CD4-positive, alpha-beta T cell (primary cell): ENCODE results near the gene RAB25. TPM values are rescaled to one million over a fixed set of nuclear protein-coding genes. Genes with fewer than 3 reads are reported as not detected.

Source experiments
- ATAC-seq: fragments of 200-7000 bp; cut with Tn5 transposase; one replicate; pipeline ENCODE4 v1.10.0; 2022; ENCODE audit warnings: mild to moderate bottlenecking; ENCODE audit not compliant: poor library complexity
- CTCF ChIA-PET: fragments of 350-600 bp; sonication (Branson Sonifier 250); formaldehyde crosslinking; loops from one replicate; lab custom pipeline; 2021; ENCODE audit warnings: antibody characterized with exemption, inconsistent platforms; lab: Charles Lee
- POLR2A ChIA-PET: fragments of 350-600 bp; sonication (Branson Sonifier 250); formaldehyde crosslinking; loops from one replicate; lab custom pipeline; 2021; ENCODE audit warnings: antibody characterized with exemption, inconsistent platforms; lab: Charles Lee
- DNase-seq, 14 experiments: peaks; one replicate each; pipeline ENCODE4 v3.0.0-alpha.2; 2013 to 2020; ENCODE audit warnings: mixed read lengths in 2 of 14
- H3K27ac ChIP-seq, 2 donors: one replicate each; pipeline versions ENCODE4 v1.5.1 to v1.7.0; 2013; ENCODE audit warnings: low read length in 2 of 2, low read depth in 1 of 2, mild to moderate bottlenecking in 1 of 2
- H3K27me3 ChIP-seq, 2 experiments: 1 replicate in 1 of 2; 2 replicates in 1 of 2; pipeline versions ENCODE4 v1.6.1 to v1.7.0; 2013; ENCODE audit warnings: low read length in 2 of 2, control low read depth in 1 of 2, mild to moderate bottlenecking in 1 of 2, moderate library complexity in 1 of 2; ENCODE audit not compliant: insufficient read depth in 2 of 2, control insufficient read depth in 1 of 2
- H3K36me3 ChIP-seq: one replicate; pipeline ENCODE4 v1.6.1; 2013; ENCODE audit warnings: low read length, control low read depth; ENCODE audit not compliant: insufficient read depth
- H3K4me1 ChIP-seq: one replicate; pipeline ENCODE4 v1.6.1; 2013; ENCODE audit warnings: low read length, control low read depth; ENCODE audit not compliant: insufficient read depth
- H3K4me3 ChIP-seq: one replicate; pipeline ENCODE4 v1.5.1; 2013; ENCODE audit warnings: mild to moderate bottlenecking, low read length, moderate library complexity
- H3K9me3 ChIP-seq, 2 experiments: 1 replicate in 1 of 2; 2 replicates in 1 of 2; pipeline versions ENCODE4 v1.6.1 to v1.7.0; 2013; ENCODE audit warnings: low read length in 2 of 2, mild to moderate bottlenecking in 2 of 2, control low read depth in 1 of 2, moderate library complexity in 1 of 2; ENCODE audit not compliant: control insufficient read depth in 1 of 2, insufficient read depth in 1 of 2
- H3K27ac Mint-ChIP-seq: one replicate; pipeline ENCODE4 v1.8.0; 2020; ENCODE audit warnings: mixed read lengths
- H3K27me3 Mint-ChIP-seq: one replicate; pipeline ENCODE4 v1.8.0; 2021; ENCODE audit warnings: mixed read lengths
- H3K36me3 Mint-ChIP-seq: one replicate; pipeline ENCODE4 v1.8.0; 2021; ENCODE audit warnings: low read depth, mixed read lengths
- H3K4me1 Mint-ChIP-seq: one replicate; pipeline ENCODE4 v1.8.0; 2021; ENCODE audit warnings: low read depth, mixed read lengths
- H3K4me3 Mint-ChIP-seq: one replicate; pipeline ENCODE4 v1.8.0; 2020; ENCODE audit warnings: mild to moderate bottlenecking, mixed read lengths
- H3K9me3 Mint-ChIP-seq: one replicate; pipeline ENCODE4 v1.8.0; 2020; ENCODE audit warnings: mixed read lengths
- intact Hi-C, 2 experiments: fragments of 100-400 bp; cut with DNase I in 1 of 2; cut with micrococcal nuclease in 1 of 2; formaldehyde crosslinking; loops; one replicate each; pipeline versions ENCODE4 v1.15.1 to v1.9.0; 2023 to 2025; cut with DNase I, micrococcal nuclease
- total RNA-seq, 174 experiments: library from RNA in 2 of 174; stranded (reverse) in 2 of 174; gene quantifications; one replicate each; pipeline ENCODE4 v1.2.3 and lab custom pipeline; 2021 to 2026
- TF ChIP-seq, protein P1 (sequence below): fragments of 200-600 bp; IDR thresholded peaks from one replicate; pipeline ENCODE4 v1.8.0; 2022; ENCODE audit warnings: antibody characterized with exemption, mild to moderate bottlenecking

The RAB25 gene
- total RNA-seq, 2 experiments from 2014 or later = 0.58 to 1.3 TPM

DNA sequence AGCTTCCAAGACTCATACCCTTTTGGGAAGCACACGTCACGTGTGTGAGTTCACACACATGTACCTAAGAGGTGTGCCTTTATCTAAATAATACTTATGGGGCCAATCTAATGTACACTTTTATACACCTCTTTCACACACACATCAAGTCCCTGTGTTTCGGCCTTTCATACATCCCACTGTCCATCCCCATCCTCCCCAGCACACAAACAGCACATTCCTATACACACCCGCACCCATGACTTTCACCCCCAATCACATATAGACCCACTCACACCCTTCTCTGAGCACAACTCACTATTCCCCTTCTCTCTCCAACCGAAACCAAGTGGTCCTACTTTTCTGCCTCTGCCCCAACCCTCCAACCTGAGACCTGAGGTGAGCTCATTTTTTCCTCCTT, 17.8 kb downstream of the RAB25 start:
- H3K4me1 Mint-ChIP-seq = peaks cover 6% of the 10 kb centered on the region
- no peaks in the 10 kb centered on the region for H3K36me3 Mint-ChIP-seq
- ChIA-PET CTCF (no interaction called here), POLR2A (no interaction called here)
- no peak overlapping the region for H3K27ac Mint-ChIP-seq
- no peaks in the 10 kb centered on the region for H3K9me3 Mint-ChIP-seq
- ATAC-seq = no peak
- H3K4me3 Mint-ChIP-seq = peak overlapping the region; percentile 70
- DNase-seq = no peak
- H3K4me3 ChIP-seq = no peak overlapping the region
- TF ChIP-seq, protein P1, sequence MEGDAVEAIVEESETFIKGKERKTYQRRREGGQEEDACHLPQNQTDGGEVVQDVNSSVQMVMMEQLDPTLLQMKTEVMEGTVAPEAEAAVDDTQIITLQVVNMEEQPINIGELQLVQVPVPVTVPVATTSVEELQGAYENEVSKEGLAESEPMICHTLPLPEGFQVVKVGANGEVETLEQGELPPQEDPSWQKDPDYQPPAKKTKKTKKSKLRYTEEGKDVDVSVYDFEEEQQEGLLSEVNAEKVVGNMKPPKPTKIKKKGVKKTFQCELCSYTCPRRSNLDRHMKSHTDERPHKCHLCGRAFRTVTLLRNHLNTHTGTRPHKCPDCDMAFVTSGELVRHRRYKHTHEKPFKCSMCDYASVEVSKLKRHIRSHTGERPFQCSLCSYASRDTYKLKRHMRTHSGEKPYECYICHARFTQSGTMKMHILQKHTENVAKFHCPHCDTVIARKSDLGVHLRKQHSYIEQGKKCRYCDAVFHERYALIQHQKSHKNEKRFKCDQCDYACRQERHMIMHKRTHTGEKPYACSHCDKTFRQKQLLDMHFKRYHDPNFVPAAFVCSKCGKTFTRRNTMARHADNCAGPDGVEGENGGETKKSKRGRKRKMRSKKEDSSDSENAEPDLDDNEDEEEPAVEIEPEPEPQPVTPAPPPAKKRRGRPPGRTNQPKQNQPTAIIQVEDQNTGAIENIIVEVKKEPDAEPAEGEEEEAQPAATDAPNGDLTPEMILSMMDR = no peak
- H3K27me3 ChIP-seq = peaks cover 5 to 10% of the 10 kb centered on the region in 2 experiments
- intact Hi-C loops = no loop called here
- no peaks in the 10 kb centered on the region for H3K9me3 ChIP-seq
- peaks cover 23% of the 10 kb centered on the region for H3K4me1 ChIP-seq
- H3K27ac ChIP-seq = no peak overlapping the region
- H3K27me3 Mint-ChIP-seq = peaks cover 13% of the 10 kb centered on the region
- H3K36me3 ChIP-seq = no peaks in the 10 kb centered on the region

DNA sequence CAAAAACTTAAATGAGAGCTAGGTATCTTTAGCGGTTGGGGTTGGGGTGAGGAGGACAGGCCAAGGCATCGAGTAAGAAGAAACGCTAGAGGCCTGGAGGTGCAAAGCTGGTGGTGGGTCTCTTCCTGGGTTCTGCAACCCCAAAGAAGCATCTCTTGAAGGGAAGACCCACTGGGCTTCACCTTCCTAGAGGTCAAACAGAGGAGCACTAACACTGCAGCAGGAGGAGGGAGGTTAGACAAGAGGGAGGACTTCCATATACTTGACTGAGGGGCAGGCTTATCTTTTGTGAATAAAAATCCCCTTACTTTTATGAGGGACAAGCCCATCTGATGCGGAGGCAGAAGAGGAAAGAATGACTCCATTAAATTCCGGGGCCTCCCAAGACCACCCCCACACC, 18.8 kb downstream of the RAB25 start:
- Mint-ChIP-seq H3K27ac (no peak overlapping the region), H3K4me3 (peak overlapping the region; percentile 74), H3K4me1 (peaks cover 6% of the 10 kb centered on the region), H3K36me3 (no peaks in the 10 kb centered on the region), H3K9me3 (no peaks in the 10 kb centered on the region), H3K27me3 (peaks cover 21% of the 10 kb centered on the region)
- CTCF ChIA-PET = no interaction called here
- ATAC-seq (no peak), DNase-seq (no peak)
- intact Hi-C loops = loop anchor here in 1 of 2 experiments (2.0 kb wide), 1 partner anchor 57 kb away; no protein-coding TSS in a partner anchor
- Histone ChIP-seq H3K27me3 (peaks cover 15 to 16% of the 10 kb centered on the region in 2 experiments), H3K4me3 (no peak overlapping the region), H3K4me1 (peaks cover 23% of the 10 kb centered on the region), H3K36me3 (no peaks in the 10 kb centered on the region), H3K27ac (no peak overlapping the region), H3K9me3 (no peaks in the 10 kb centered on the region)
- POLR2A ChIA-PET = no interaction called here
- TF ChIP-seq, protein P1 = no peak

- Histone ChIP-seq H3K4me1 (peaks cover 23% of the 10 kb centered on the region), H3K4me3 (no peak overlapping the region), H3K27ac (no peak overlapping the region), H3K36me3 (no peaks in the 10 kb centered on the region), H3K27me3 (peaks cover 21 to 22% of the 10 kb centered on the region in 2 experiments), H3K9me3 (no peaks in the 10 kb centered on the region)
- ChIA-PET CTCF (no interaction called here), POLR2A (no interaction called here)
- DNase-seq (no peak), ATAC-seq (no peak)
- H3K36me3 Mint-ChIP-seq = no peaks in the 10 kb centered on the region
- no peak overlapping the region for H3K4me3 Mint-ChIP-seq
- no peaks in the 10 kb centered on the region for H3K9me3 Mint-ChIP-seq
- H3K4me1 Mint-ChIP-seq = peaks cover 6% of the 10 kb centered on the region
- TF ChIP-seq, protein P1 = no peak
- H3K27ac Mint-ChIP-seq = no peak overlapping the region
- H3K27me3 Mint-ChIP-seq = peaks cover 27% of the 10 kb centered on the region
- intact Hi-C loops = loop anchor here in 1 of 2 experiments (2.0 kb wide), 1 partner anchor 58 kb away; no protein-coding TSS in a partner anchor
These were observed 19.4 kb downstream of the RAB25 start for GRCh38 chr1:156080241-156080862.
